HG03025 (cell line): ENCODE results near the gene LTBR.
"Not testable (repeated sequence)": the region's sequence is repeated elsewhere in the genome, so short reads cannot be mapped to it uniquely, and the experiment has no call there.

Source experiments
- ATAC-seq: cut with Tn5 transposase; IDR thresholded peaks from one replicate; pipeline ENCODE4 v1.9.1; 2021; ENCODE audit warnings: mild to moderate bottlenecking, moderate library complexity; ENCODE audit not compliant: unreplicated experiment, low FRiP score

Gene LTBR

DNA sequence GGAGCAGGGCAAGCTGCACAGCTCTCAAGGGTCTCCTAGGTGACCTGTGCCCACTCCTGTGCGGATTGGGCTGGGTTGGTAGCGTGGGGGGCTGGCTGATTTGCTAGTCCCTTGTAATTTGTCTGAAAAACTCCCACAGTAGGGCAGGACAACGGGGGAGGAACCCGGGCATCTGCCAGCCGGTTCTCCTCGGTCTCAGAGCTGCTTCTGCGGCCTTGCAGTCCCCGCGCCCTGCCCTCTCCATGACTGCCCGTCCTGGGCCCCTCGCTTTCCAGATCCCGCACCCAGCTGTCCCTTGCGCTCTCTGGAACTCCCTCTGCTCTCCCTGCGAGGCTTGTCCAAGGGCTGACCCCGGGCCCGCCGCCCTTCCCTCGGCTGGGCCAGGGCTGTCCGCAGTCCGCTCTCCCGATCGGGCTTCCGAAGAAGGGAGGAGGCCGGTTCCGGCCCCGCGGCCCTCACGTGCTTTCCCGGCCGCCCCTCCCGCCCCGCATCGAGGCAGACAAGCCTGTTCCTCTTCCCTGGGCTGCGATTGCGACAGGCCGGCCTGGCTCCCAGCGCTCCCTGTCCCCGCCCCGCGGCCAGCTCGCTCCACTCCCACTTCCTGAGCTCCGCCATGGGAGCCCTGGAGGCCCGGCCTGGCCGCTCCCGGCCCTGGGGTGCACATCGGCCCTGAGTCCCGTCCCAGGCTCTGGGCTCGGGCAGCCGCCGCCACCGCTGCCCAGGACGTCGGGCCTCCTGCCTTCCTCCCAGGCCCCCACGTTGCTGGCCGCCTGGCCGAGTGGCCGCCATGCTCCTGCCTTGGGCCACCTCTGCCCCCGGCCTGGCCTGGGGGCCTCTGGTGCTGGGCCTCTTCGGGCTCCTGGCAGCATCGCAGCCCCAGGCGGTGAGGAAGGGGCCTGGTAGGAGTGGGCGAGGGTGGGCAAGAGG, at the start of gene LTBR:
LTBR (plus strand) TSS at position 591 of the 927 bp plus-strand sequence; CDS start at position 788, 197 bp downstream.
- ATAC-seq, result no peak

DNA sequence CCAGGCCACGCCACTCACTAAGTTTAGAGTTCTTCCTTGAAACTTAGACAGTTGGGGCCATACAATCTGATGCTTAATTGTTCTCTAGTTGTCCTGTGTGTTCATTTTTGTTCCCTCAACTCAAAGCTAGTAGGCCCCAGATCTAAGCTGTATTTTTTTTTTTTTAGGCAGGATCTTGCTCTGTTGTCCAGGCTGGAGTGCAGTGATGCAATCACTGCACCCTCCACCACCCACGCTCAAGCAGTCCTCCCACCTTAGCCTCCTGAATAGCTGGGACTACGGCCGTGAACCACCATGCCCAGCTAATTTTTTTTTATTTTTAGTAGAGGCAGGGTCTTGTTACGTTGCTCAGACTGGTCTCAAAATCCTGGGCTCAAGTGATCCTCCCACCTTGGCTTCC, 49.6 kb upstream of the LTBR start:
- no peak for ATAC-seq

DNA sequence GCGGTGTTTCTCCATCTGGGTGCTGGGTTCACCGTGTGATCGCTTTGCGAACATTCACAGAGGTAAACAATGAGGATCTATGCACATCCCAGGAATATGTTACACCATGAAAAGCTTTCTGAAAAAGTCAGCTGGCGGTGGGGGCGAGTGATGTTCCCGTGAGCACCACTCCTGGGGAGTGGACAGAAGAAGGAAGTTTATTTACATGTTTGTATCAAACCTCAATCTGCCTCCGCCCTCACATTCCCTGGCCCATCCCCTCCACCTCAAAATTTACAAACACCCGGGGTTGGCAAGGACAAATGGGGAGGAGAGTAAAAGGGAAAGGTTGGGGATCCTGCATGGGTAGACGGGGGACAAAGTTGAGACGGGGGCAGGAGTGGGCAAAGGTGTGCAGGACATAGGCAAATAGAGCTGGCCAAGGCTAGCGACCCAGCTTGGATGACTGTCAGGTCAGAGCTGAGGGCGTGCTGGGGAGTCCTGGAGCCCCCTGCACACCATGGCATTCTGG, 49.0 kb upstream of the LTBR start:
- no peak for ATAC-seq

DNA sequence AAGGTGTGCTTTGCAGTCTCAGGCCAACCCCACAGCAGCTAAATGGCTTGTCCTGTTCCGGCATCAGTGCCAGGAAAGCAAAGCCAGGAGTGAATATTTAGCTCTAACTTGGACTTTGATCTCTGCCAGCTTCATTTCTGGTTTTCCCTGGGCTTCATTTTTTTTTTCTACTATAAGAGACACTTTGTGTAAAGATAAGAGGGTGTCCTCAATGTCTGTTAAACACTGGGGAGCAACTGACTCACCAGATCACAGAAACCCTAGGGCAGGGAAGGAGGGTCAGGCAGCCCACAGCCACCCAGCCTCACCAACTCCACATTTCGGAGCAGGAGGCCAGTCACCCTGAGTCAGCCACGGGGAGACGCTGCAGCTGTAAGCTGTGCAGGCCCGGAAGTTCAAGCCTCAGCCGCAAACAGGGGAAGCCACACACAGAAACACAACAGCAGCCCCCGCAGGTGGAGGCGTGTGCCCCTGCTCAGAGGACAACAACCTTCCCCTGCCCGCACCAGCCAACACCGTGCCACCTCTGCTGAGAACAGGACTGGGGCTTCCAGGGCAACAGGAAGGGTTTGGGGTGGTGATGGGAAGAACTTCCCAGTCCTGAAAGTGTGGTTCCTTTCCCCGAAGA, 48.4 kb upstream of the LTBR start:
- peak; percentile 62 for ATAC-seq

DNA sequence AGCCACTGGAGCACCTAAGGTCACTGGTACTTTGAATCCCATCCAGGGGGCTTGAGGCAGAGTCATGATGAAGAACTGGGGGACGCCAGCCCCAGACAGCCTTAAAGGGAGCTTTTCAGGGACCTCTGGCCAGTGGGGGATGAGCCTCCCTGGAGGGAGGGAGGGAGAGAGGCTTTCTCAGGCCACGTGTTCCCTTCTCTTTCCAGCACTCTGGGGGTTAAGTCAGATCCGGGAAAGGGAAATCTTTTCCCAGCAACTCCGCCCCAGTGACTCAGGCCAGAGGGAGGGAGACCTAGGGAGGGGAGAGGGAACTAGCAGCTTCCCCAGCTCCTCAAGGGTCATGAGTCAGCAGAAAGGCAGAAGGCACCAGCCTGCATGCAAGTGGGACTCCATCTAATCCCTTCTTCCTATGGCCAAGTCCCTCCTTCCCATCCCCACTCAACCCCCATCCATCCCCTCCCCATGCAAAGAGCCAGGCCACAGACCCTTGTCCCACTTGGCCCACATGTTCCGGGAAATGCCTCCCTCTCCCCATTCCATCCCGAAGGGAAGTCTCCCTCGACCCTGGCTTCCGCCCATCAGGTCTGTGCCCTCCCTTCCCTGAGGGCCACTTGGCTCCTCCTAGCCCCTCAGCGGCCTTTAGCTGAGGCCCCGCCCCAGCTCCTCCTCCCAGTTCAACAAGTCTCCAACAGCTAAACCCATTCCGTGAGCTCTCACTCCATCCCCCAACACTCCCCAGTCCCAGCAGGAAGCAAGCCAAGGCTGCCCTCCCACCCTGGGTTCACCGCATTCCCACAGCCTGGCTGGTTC, 47.7 kb upstream of the LTBR start:
- no peak for ATAC-seq

DNA sequence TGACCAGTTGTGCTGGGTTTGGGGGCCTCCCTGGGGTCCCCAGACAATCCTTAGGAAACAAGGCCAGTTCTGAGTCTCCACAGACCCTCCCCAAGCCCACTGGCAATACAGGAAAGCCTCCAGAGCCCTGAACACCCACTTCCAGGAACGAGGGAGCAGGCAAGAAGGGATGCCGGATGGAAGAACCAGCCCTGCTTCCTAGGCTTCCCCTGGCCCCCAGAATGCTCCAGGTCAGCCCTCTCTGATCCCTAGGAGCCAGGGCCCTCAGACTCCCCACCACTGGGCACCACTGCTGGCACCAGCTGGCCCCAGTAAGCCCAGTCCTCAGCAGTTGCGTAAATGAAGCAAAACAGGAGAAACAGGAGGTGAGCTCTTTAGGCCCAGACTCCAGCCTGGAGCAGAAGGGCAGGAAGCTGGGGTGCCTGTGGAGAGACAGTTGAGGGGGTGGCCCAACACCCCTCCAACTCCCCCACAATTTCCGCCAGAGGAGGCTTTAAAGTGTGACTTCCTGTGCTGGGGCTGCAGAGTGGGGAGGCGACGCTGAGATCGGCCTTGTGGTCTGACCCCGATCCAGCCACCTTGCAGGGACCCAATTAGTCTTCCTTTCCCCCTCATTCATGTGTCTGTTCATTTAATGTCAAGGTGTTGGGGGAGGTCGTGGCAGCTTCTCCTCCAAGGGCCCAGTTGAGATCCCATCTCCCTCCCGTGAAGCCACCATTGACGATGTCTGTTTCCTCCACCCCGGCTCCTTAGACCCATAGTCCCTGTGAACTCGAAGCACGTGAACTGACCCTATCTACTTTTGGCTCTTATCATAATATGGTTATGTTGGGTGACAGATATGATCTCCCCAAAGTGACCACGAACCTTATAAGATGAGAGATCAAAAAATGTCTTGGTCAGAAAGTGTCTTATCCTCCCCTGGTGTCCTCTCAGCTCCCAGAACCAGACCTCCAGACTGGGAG, 46.8 kb upstream of the LTBR start:
- no peak for ATAC-seq

DNA sequence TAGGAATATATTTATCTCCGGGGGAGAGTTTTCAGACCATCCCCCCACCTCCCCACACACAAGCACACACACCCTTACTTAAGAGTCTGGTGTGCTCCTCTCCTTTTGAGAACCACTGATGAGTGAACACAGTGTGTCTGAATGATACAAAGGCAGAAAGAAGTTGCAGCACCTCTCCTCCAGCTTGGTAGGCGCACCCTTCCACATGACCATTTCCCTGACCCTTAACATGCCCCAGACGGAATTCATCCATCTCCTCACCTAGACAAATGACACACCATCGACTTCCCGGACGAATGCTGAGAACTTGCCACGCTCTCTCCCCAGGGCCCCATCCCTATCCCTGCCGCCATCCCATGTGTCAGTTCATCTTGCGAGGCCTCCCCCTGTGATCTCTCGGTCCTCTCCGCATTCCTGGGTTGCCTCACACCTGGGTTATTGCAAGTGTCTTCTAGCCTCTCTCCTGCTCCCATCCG, 46.0 kb upstream of the LTBR start:
- ATAC-seq, result no peak

DNA sequence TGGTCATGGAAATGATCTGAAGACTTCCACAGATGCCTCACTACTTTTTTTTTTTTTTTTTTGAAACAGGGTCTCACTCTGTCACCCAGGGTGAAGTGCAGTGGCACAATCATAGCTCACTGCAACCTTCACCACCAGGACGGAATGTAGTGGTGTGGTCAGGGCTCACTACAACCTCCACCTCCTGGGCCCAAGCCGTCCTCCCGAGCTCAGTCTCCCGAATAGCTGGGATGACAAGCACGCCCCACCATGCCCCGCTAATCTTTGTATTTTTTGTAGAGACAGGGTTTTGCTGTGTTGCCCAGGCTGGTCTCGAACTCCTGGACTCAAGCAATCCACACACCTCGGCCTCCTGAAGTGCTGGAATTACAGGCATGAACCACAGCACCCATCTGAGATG, 45.4 kb upstream of the LTBR start:
- not testable (repeated sequence) for ATAC-seq

DNA sequence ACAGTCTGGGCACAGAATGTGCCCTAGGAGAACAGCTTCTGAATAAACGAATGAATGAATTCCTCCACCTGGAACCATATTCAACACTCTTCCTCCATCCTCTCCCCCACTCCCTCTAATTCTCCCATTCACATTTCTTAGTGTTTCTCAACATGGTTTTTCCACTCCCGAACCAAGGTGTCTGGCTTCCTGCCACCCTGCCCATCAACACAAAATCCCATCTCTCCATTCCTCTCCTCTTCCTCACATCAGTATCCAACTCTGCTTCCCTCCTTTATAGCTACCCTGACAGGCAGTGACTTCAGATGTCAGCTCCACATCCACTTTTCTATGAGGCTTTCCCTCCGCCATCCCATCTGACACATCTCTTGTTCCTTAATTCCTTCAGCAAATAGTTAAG, 45.0 kb upstream of the LTBR start:
- ATAC-seq, result no peak

DNA sequence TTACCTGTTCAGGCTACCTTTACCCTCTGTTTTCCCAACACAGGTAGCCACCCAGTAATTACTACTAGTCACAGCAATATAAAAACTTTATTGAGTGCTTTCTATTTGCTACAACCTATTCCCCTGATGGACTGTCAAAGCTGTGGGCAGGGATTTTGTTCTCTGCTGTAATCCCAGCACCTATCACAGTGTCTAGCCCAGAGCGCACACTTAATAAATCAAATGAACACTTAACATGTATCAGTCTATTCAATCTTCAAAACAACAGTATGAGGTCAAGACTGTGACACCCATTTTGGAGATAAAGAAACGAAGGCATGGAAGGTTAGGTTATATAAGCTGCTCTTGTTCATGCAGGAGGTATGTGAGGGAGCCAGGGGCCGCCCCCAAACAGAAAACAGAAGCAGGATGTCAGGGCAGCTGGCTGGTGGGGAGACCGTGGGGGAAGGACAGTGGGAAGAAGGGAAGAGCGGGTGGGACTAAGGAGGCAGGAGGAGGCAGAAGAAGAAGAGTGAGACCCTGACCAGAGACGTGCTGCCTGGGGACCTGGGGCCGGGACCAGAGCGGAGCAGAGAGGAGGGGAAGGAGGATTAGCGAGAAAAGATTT, 43.8 kb upstream of the LTBR start:
- no peak for ATAC-seq

DNA sequence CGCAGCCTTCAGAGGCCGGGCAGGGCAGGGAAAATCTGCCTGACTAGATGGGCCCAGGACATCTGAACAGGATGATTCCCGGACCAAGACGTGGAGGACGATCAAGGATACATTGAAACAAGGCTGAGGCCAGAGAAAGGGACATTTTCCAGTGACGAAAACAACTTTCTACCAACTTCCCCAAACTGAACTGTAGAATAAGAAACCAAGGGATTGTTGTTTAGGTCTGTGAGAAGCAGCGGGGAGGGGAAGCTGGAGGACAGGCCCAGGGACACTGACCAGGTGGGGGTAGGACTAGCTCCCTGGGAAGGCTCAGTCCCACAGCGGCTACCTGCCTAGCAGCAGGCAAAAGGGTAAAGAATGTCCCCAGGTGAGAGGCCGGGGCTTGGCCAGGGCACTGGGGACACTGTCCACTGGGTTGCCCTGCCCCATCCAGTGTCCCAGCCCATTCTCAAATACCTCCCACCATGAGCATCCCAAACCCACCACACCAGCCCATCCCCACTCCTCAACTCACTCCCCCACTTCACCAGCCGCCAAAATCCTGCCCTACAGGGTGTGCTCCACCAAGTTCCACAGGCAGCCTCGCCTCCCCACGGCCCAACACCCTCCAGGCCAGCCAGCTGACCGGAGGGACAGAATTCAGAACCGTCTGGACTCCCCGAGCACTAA, 43.1 kb upstream of the LTBR start:
- ATAC-seq, result no peak

DNA sequence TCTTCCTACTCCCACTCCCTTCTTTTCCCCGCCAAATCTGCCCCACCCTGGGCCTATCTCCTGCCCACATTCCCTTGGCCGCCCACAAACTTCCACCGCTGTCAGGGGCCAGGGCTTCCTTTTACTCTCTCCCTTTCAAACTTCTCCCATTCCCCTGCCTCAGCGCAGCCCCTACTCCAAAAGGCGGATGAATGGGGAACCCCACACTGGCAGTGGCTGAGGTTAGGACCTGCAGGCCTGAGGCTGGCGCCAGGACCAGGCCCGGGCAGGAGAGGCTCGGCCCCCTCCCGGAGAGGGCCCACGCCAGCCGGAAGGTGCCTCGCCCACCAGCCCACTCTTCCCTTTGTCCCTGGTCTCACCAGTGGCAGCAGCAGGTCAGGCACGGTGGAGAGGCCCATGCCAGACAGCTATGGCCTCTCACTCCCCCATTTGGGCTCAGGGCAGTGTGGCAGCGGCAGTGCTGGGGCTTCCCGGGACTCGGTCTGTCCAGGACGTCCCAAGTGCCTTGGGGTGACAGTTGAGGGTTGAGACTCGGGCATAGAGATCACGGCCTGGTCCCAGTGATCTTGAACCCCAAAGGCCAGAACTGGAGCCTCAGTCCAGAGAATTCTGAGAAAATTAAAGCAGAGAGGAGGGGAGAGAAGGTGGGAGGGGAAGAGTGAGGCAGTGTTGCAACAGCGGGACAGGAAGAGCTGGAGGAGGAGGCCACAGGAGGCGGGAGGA, 42.4 kb upstream of the LTBR start, which contains the start of gene TNFRSF1A:
TNFRSF1A (minus strand) TSS at position 660 of the 723 bp plus-strand sequence; CDS start at position 398, 262 bp downstream.
- ATAC-seq, result no peak

DNA sequence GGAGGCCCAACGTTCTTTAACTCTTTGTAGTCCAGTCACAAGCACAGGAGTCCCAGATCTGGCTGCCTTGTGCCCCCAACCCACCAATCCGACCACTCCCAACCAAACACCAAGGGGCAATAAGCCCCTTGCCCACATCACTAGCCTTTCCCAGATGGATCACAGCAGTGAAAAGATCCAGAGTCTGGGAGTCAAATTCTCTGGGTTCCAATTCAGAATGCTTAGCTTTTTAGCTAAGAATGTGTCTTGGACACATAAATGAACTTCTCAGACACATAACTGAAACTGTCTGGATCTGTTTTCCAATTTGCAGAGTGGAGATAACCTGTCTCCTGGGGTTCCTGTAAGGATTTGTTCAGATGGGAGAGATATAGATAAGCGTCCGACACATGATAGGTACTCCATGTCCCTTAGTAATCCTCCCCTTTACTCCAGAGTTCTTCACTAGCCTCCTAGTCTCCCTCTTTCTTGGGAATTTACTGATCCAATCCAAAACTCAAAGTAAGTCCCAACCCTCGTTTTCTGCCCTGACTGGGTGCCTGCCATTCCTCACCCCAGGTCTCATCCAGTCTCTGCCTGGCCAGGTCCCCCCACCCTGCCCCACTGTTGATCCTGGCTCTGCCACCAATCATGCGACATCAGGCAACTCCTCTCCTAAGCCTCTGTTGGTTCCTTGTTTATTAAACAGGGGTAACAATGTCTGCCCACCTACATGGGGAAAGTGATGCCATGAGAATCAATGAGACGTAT, 41.6 kb upstream of the LTBR start:
- ATAC-seq, result no peak

DNA sequence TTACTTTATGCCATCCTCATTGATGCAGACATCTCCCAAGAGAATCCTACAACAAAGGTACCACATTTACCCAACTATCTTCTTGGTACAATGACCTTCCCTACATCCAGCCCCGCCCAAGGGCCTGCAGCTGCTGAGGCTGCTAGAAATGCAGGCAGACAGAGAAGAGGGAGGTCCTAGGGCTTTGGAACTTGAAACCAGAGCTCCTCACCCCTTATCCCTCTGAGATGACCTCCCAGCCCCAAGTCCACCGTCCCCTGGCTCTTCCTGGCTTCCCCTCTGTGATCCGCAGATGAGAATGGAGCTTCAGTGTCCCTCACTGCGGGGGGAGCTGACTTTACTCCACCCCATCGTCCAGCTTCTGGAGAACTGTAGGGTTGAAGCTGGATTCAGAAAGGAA, 40.4 kb upstream of the LTBR start:
- no peak for ATAC-seq

DNA sequence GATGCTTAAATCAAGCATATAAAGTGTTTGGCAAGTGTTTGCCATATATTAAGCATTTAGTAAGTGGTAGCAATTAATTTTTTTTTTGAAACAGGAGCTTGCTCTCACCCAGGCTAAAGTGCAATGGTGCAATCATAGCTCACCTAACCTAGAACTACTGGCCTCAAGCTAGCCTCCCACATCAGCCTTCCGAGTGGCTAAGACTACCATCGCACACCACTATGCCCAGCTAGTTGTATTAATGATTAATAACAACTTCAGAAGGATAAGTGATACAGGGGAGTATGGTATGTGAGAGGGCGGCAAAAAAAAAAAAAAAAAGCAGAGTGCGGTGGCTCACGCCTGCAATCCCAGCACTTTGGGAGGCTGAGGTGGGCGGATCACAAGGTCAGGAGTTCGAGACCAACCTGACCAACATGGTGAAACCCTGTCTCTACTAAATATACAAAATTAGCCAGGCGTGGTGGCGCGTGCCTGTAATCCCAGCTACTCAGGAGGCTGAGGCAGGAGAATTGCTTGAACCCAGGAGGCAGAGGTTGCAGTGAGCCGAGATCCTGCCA, 39.8 kb upstream of the LTBR start:
- ATAC-seq, result not testable (repeated sequence)

DNA sequence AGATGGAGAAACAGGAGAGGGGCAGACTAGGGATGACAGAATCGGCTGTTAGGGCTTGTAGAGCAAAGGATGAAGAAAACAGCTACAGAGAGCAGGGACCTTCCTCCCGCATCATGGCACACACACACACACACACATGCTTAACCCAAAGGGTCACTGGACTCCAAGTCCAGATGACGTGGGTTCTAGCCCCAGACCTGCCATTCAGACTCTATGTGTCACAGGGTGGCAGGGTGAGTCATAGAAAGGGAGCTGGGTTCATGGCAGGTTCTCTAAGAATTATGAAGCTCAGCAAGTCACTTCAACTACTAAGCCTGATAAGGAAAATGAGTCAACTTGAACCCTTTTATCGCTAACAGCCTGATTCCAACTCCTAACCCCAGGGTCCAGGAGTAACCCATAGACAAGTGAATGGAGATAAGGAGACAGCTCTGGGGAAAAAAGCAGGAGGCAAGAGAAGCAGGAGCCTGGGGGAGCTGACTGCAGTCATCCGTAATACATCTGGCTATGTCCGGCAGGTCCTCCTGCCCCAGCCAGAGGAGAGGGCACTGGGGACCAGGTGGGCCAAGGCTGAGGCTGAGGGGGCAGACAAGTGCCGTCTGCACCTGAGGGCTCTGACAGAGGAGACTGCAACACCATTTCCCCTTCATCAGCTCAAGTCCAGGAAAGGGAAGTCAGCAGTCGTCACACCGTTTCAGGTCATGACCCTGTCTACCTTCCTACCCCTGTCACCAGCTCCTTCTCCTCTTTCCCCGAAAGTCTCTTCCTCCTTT, 38.5 kb upstream of the LTBR start:
- no peak for ATAC-seq
